Spleen (tissue), 11 donors: ENCODE data around the gene ATXN1. TPM values are rescaled to one million over a fixed set of nuclear protein-coding genes. Genes with fewer than 3 reads are reported as not detected.

Source experiments
- DNase-seq: peaks from one replicate; pipeline ENCODE4 v3.0.0-alpha.2; 2020
- H3K27ac ChIP-seq, 8 donors: fragments of 200-600 bp; sonication (generic) in 7 of 8; 1 replicate in 4 of 8; 2 replicates in 4 of 8; pipeline versions ENCODE4 v1.5.0 to v1.8.0; 2016 to 2021; ENCODE audit warnings: inconsistent platforms in 4 of 8, mild to moderate bottlenecking in 4 of 8, moderate library complexity in 1 of 8
- H3K27me3 ChIP-seq, 7 donors: fragments of 200-600 bp; sonication (generic) in 6 of 7; replicated peaks in 1 of 7; 1 replicate in 4 of 7; 2 replicates in 3 of 7; pipeline versions ENCODE4 v1.5.0 to v1.8.0; 2016 to 2021; ENCODE audit warnings: inconsistent platforms in 3 of 7, mild to moderate bottlenecking in 1 of 7
- H3K36me3 ChIP-seq, 6 donors: fragments of 200-600 bp; sonication (generic) in 5 of 6; 1 replicate in 4 of 6; 2 replicates in 2 of 6; pipeline versions ENCODE4 v1.5.0 to v1.8.0; 2016 to 2021; ENCODE audit warnings: inconsistent platforms in 2 of 6
- H3K4me1 ChIP-seq, 6 donors: fragments of 200-600 bp; sonication (generic) in 5 of 6; 1 replicate in 3 of 6; 2 replicates in 3 of 6; pipeline versions ENCODE4 v1.5.0 to v1.8.0; 2016 to 2021; ENCODE audit warnings: inconsistent platforms in 3 of 6
- H3K4me3 ChIP-seq, 8 donors: fragments of 200-600 bp; sonication (generic) in 7 of 8; 1 replicate in 4 of 8; 2 replicates in 4 of 8; pipeline versions ENCODE4 v1.5.0 to v1.8.0; 2016 to 2021; ENCODE audit warnings: inconsistent platforms in 4 of 8, mild to moderate bottlenecking in 4 of 8, moderate library complexity in 2 of 8
- H3K9me3 ChIP-seq, 8 donors: fragments of 200-600 bp; sonication (generic) in 7 of 8; 1 replicate in 4 of 8; 2 replicates in 4 of 8; pipeline versions ENCODE4 v1.5.0 to v1.8.0; 2016 to 2021; ENCODE audit warnings: inconsistent platforms in 4 of 8
- CTCF ChIP-seq, 11 experiments: fragments of 200-600 bp in 7 of 11; fragments of 450-650 bp in 4 of 11; sonication (generic) in 4 of 11; IDR thresholded peaks in 8 of 11; conservative IDR thresholded peaks in 3 of 11; 1 replicate in 7 of 11; 2 replicates in 4 of 11; pipeline versions ENCODE4 v1.4.0 to v1.8.0; 2016 to 2021; ENCODE audit warnings: antibody characterized with exemption in 11 of 11, inconsistent platforms in 4 of 11, mild to moderate bottlenecking in 1 of 11
- POLR2A ChIP-seq, 3 donors: fragments of 450-650 bp; IDR thresholded peaks; one replicate each; pipeline ENCODE4 v1.5.1; 2017; ENCODE audit warnings: antibody characterized with exemption in 3 of 3, mild to moderate bottlenecking in 1 of 3
- POLR2AphosphoS5 ChIP-seq, 3 donors: sonication (generic); formaldehyde crosslinking; IDR thresholded peaks; one replicate each; pipeline ENCODE4 v1.5.1; 2017; ENCODE audit warnings: antibody characterized with exemption in 3 of 3
- WGBS, 5 donors: extraction: QIAGEN DNeasy Blood & Tissue Kit in 3 of 5; methylation state at CpG; one replicate each; pipeline versions ENCODE4 v1.1.5 to v1.1.7; 2013 to 2018; 5-methylcytosine and 5-hydroxymethylcytosine counted together
- intact Hi-C: fragments of 100-400 bp; cut with DNase I; formaldehyde crosslinking; loops from one replicate; pipeline ENCODE4 v1.15.0; 2023; ENCODE audit warnings: low total_unique reads
- polyA plus RNA-seq, 3 donors: library from polyadenylated mRNA; stranded (reverse); fragments of 200-250 nt; gene quantifications; one replicate each; pipeline ENCODE4 v1.2.1, GENCODE V29; 2013
- total RNA-seq, 7 donors: library from RNA; depleted of rRNA in 3 of 7; stranded (reverse); fragments of >200 nt in 3 of 7; fragmentation: NEBNext Ultra II Directional in 4 of 7; extraction: Animal tissue kit (Norgen Biotek cat#: 25700) in 4 of 7; gene quantifications; one replicate each; pipeline versions ENCODE4 v1.1.0 to v1.2.1, GENCODE V29; 2016 to 2021
- donor health status: healthy with polysubstance abuse.
- donor health status: DM: no; HTN: no; CAD: no; lungs with moderate emphysema.
- donor health status: DM: no; HTN: no; CAD: no.
- donor health status: Bipolar disorder and iron deficiency.
- donor health status: healthy.
- donor health status: DM: no; HTN: no; CAD: no.
- donor health status: DM: yes; HTN: yes; CAD: no.

The ATXN1 gene
- total and polyA plus RNA-seq, 10 donors = 3.5 to 123 (median 73.9) TPM

DNA sequence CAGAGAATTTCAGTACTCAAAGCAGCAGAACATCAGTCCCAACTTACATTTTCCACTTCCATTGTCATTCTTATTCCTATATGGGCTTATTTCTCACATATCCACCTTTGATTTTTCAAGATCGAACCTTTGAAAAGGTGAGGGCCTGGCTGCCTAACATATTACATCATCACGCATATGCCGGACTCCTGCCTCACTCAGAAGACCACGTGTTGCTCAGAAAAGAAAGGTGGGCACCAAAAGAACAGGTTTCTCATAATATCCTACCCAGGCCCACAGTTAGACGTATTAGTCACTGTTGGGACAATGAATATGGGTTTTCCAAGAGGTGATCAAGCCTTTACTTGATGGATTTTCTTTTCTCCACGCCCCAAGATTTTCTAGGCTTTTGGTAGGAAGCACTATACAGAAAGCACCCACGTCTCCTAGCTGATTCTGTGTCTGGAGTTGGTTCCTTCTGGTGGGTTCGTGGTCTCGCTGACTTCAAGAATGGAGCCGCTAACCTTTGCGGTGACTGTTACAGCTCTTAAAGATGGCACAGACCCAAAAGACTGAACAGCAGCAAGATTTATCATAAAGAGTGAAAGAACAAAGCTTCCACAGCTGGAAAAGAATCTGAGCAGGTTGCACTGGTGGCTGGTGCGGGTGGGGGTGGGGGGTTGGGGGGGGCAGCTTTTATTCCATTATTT is 168.9 kb downstream of the ATXN1 start:
- no peaks in the 10 kb centered on the region for H3K9me3 ChIP-seq
- no peak overlapping the region for H3K4me3 ChIP-seq
- peak overlapping the region in 7 of 8 donors; percentile 19 to 76 (median 65) for H3K27ac ChIP-seq
- DNase-seq = no peak
- intact Hi-C loops = no loop called here
- H3K36me3 ChIP-seq = peaks cover 0 to 4% (median 0%) of the 10 kb centered on the region in 6 donors
- H3K4me1 ChIP-seq = peaks cover 0 to 68% (median 24%) of the 10 kb centered on the region in 6 donors
- TF ChIP-seq POLR2A (IDR thresholded peaks at IDR 0.05) = no peak
- TF ChIP-seq CTCF (IDR thresholded peaks at IDR 0.05 in 8 of 11, conservative IDR thresholded peaks at IDR 0.05 in 3 of 11) = no peak
- TF ChIP-seq POLR2AphosphoS5 (IDR thresholded peaks at IDR 0.05) = no peak
- H3K27me3 ChIP-seq = no peaks in the 10 kb centered on the region
- 78 to 90% (median 81%) methylated on average over 12 of the region's 12 CpGs for WGBS, 5 donors

DNA sequence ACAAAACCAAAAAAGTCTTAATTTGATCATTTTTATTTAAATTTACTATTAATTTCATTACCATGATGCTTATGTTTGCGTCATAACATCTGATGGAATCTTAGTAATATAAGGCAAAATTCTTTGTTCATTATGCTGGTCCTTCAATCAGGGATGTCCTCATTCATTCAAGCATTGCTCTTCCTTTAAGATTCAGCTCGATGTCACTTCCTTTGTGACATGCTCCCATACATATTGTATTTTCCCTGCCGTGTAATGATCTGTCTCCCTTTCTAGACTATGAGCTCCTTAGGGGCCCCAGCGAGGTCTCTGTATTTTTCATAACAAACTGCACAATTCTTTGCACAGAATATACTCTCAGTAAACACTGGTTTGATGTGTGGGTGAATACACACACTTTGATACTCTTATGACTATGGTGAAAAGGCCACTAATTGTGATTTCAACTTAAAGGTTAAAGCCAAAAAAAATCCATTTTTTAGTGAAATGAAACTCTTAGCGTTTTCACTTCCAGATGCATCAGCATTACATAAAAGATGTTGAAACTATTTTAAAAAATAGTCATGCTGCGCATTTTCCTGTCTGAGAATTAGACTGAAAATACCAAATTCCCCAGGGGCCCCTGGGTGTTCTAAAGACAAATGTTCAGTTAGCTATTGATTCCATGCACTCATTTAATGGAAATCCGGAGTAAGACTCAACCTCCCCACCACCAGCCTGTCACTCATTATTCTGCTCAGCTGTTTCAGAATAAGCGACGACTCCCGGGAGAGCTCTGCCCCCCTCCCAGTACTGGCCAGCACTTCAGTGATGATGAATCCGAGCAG is 169.7 kb downstream of the ATXN1 start:
- DNase-seq = no peak
- Histone ChIP-seq H3K9me3 (no peaks in the 10 kb centered on the region), H3K27me3 (no peaks in the 10 kb centered on the region), H3K36me3 (no peaks in the 10 kb centered on the region), H3K4me1 (peaks cover 0 to 73% (median 25%) of the 10 kb centered on the region in 6 donors), H3K4me3 (no peak overlapping the region), H3K27ac (peak overlapping the region in 7 of 8 donors; percentile 19 to 76 (median 65))
- TF ChIP-seq POLR2AphosphoS5 (IDR thresholded peaks at IDR 0.05) (no peak), CTCF (IDR thresholded peaks at IDR 0.05 in 8 of 11, conservative IDR thresholded peaks at IDR 0.05 in 3 of 11) (no peak), POLR2A (IDR thresholded peaks at IDR 0.05) (no peak)
- WGBS, 5 donors = 53 to 67% (median 62%) methylated on average over 11 of the region's 11 CpGs
- intact Hi-C loops = no loop called here

DNA sequence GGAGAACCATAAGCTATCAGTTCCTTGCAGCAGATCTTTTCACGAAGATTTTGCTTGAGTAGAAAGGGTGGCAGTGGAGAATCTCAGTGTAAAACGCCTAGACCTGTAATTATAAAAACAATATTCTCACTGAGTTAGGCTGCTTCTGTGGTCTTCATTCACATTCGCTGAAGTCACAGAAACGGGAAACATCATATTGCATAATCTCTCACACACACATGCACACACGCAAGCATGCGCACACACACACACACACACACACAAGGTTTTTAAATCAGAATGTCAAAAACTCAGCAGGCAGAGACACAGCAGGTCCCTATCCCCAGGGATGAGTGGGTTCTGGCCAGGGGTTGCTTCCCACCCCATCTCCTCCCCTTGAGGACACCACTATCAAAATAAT is 175.5 kb downstream of the ATXN1 start:
- Histone ChIP-seq H3K4me3 (peak overlapping the region in 2 of 8 donors; percentile 9 to 42), H3K27me3 (no peaks in the 10 kb centered on the region), H3K4me1 (peaks cover 0 to 61% (median 11%) of the 10 kb centered on the region in 6 donors), H3K36me3 (peaks cover 0 to 43% (median 2%) of the 10 kb centered on the region in 6 donors), H3K27ac (peak overlapping the region in 6 of 8 donors; percentile 32 to 82 (median 53)), H3K9me3 (no peaks in the 10 kb centered on the region)
- intact Hi-C loops = no loop called here
- no peak for DNase-seq
- WGBS, 5 donors = 47 to 79% (median 62%) methylated on average over 6 of the region's 6 CpGs
- TF ChIP-seq CTCF (IDR thresholded peaks at IDR 0.05 in 8 of 11, conservative IDR thresholded peaks at IDR 0.05 in 3 of 11) (no peak), POLR2AphosphoS5 (IDR thresholded peaks at IDR 0.05) (peak in 1 of 3 donors; percentile 55), POLR2A (IDR thresholded peaks at IDR 0.05) (no peak)
